ENCODE results near the gene AHRR.
A peak's percentile ranks its signal among the peaks of the same experiment; 100 is the strongest.

Gene AHRR

GRCh38 chr5:423626-424261 lies 102.2 kb downstream of the AHRR start:
- POLR2A ChIA-PET = interaction anchor here (0.8 to 1.1 kb wide), 2 partner anchors 8 to 15 kb away, joined by 3 read pairs; no protein-coding TSS in a partner anchor
- no peak for TF ChIP-seq FOXM1 (IDR thresholded peaks at IDR 0.05; ENCODE audit: borderline replicate concordance)
- TF ChIP-seq ZNF384 (IDR thresholded peaks at IDR 0.05) = no peak
- TF ChIP-seq PKNOX1 (IDR thresholded peaks at IDR 0.05) = peak; percentile 27; the same call in 1 of the 2 replicates
- CTCF ChIA-PET = no interaction called here
- no peak for DNase-seq (ENCODE audit: extremely low spot score)

GRCh38 chr5:424301-425110 lies 103.0 kb downstream of the AHRR start:
- DNase-seq (ENCODE audit: extremely low spot score) = no peak
- ChIA-PET POLR2A (interaction anchor here (1.1 kb wide), 1 partner anchor 9 kb away, joined by 3 read pairs; no protein-coding TSS in a partner anchor), CTCF (interaction anchor here (0.7 kb wide), 1 partner anchor 10 kb away, joined by 3 read pairs; no protein-coding TSS in a partner anchor)
- TF ChIP-seq FOXA1 (IDR thresholded peaks at IDR 0.05) (no peak), CTBP1 (IDR thresholded peaks at IDR 0.05; ENCODE audit: borderline replicate concordance) (no peak), LEF1 (IDR thresholded peaks at IDR 0.05; ENCODE audit: borderline replicate concordance) (no peak), PKNOX1 (IDR thresholded peaks at IDR 0.05) (no peak), FOXK2 (IDR thresholded peaks at IDR 0.05) (no peak), ELF4 (IDR thresholded peaks at IDR 0.05) (no peak), NFRKB (IDR thresholded peaks at IDR 0.05) (no peak), BHLHE40 (IDR thresholded peaks at IDR 0.05; ENCODE audit: borderline replicate concordance) (no peak), HDGF (IDR thresholded peaks at IDR 0.05; ENCODE audit: borderline replicate concordance) (no peak), ARNT (IDR thresholded peaks at IDR 0.05) (no peak), L3MBTL2 (conservative IDR thresholded peaks at IDR 0.05) (no peak), SUZ12 (IDR thresholded peaks at IDR 0.05) (no peak), TARDBP (IDR thresholded peaks at IDR 0.05) (no peak), ZNF384 (IDR thresholded peaks at IDR 0.05) (no peak), FOXM1 (IDR thresholded peaks at IDR 0.05; ENCODE audit: borderline replicate concordance) (no peak), SP1 (IDR thresholded peaks at IDR 0.05) (no peak)

- POLR2A ChIA-PET = interaction anchor here (1.1 kb wide), 1 partner anchor 11 kb away, joined by 3 read pairs; no protein-coding TSS in a partner anchor
- CTCF ChIA-PET = interaction anchor here (0.6 kb wide), 1 partner anchor 11 kb away, joined by 3 read pairs; no protein-coding TSS in a partner anchor
- no peak for TF ChIP-seq SUZ12 (IDR thresholded peaks at IDR 0.05)
- TF ChIP-seq HDGF (IDR thresholded peaks at IDR 0.05; ENCODE audit: borderline replicate concordance) = no peak
- no peak for TF ChIP-seq SP1 (IDR thresholded peaks at IDR 0.05)
- no peak for DNase-seq (ENCODE audit: extremely low spot score)
These were observed 104.2 kb downstream of the AHRR start for GRCh38 chr5:425714-426113.

GRCh38 chr5:426392-426976 lies 105.0 kb downstream of the AHRR start:
- no peak for DNase-seq (ENCODE audit: extremely low spot score)
- CTCF ChIA-PET = interaction anchor here (0.6 kb wide), 1 partner anchor 12 kb away, joined by 3 read pairs; no protein-coding TSS in a partner anchor
- POLR2A ChIA-PET = interaction anchor here (1.1 kb wide), 1 partner anchor 12 kb away, joined by 3 read pairs; no protein-coding TSS in a partner anchor
- TF ChIP-seq TARDBP (IDR thresholded peaks at IDR 0.05) = peak; percentile 47; the same call in 1 of the 2 replicates
- no peak for TF ChIP-seq ELF4 (IDR thresholded peaks at IDR 0.05)

- TF ChIP-seq L3MBTL2 (conservative IDR thresholded peaks at IDR 0.05) = no peak
- POLR2A ChIA-PET = interaction anchor here (0.6 to 1.2 kb wide), 2 partner anchors 12 to 14 kb away, joined by 3 to 7 read pairs; no protein-coding TSS in a partner anchor
- CTCF ChIA-PET = interaction anchor here (1.2 kb wide), 1 partner anchor 10 kb away, joined by 4 read pairs; no protein-coding TSS in a partner anchor
- DNase-seq (ENCODE audit: extremely low spot score) = no peak
These were observed 106.0 kb downstream of the AHRR start for GRCh38 chr5:427415-428087.

DNA sequence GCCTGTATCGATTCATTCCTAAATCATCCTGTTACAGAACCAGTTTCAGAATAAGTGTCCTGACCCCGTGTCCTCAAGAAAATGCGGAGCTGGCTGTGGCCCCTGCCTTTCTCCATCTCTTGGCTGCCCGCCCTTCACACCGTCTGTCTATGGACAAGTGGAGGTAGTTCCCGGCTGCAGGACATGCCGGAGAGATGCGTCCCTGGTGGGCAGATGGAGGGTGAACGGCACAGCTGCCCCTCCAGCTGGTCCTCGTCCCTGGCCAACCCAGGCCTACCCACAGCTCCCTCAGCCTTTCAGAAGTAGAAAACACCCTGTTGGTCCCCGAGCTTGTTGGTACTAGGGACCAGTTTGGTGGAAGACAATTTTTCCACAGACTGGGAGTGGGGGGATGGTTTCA lies 106.7 kb downstream of the AHRR start:
- no peak for DNase-seq (ENCODE audit: extremely low spot score)
- ChIA-PET POLR2A (interaction anchor here (0.9 to 1.2 kb wide), 2 partner anchors 13 to 15 kb away, joined by 4 to 7 read pairs; no protein-coding TSS in a partner anchor), CTCF (interaction anchor here (0.6 to 1.2 kb wide), 4 partner anchors 9 to 690 kb away, joined by 3 to 5 read pairs (median 4); no protein-coding TSS in a partner anchor)
- TF ChIP-seq SP1 (IDR thresholded peaks at IDR 0.05) (no peak), LEF1 (IDR thresholded peaks at IDR 0.05; ENCODE audit: borderline replicate concordance) (no peak), HDGF (IDR thresholded peaks at IDR 0.05; ENCODE audit: borderline replicate concordance) (no peak), CTBP1 (IDR thresholded peaks at IDR 0.05; ENCODE audit: borderline replicate concordance) (no peak), L3MBTL2 (conservative IDR thresholded peaks at IDR 0.05) (no peak), FOXA1 (IDR thresholded peaks at IDR 0.05) (no peak), ZNF384 (IDR thresholded peaks at IDR 0.05) (no peak), NFRKB (IDR thresholded peaks at IDR 0.05) (no peak), ELF4 (IDR thresholded peaks at IDR 0.05) (no peak), FOXK2 (IDR thresholded peaks at IDR 0.05) (no peak), PKNOX1 (IDR thresholded peaks at IDR 0.05) (no peak), FOXM1 (IDR thresholded peaks at IDR 0.05; ENCODE audit: borderline replicate concordance) (no peak), TARDBP (IDR thresholded peaks at IDR 0.05) (no peak), BHLHE40 (IDR thresholded peaks at IDR 0.05; ENCODE audit: borderline replicate concordance) (no peak)
